IMR-90 (cell line): ENCODE results near the gene HMCN1.

Experiments
- CEBPB ChIP-seq: IDR thresholded peaks from 2 replicates; pipeline ENCODE4 v1.6.1; 2012; ENCODE audit warnings: low read depth, low read length, improper control_type of control experiment
- CHD1 ChIP-seq: IDR thresholded peaks from 2 replicates; pipeline ENCODE4 v1.6.1; 2012; ENCODE audit warnings: low read depth, low read length, improper control_type of control experiment
- FOS ChIP-seq: fragments of 150-350 bp; IDR thresholded peaks from 2 replicates; pipeline ENCODE4 v1.6.1; 2016; ENCODE audit warnings: low read depth, low read length
- MXI1 ChIP-seq: IDR thresholded peaks from 2 replicates; pipeline ENCODE4 v1.6.1; 2012; ENCODE audit warnings: low read depth, mild to moderate bottlenecking, low read length, moderate library complexity, borderline replicate concordance
- NFE2L2 ChIP-seq: fragments of 150-350 bp; IDR thresholded peaks from 2 replicates; pipeline ENCODE4 v1.6.1; 2016; ENCODE audit warnings: low read depth, mild to moderate bottlenecking, low read length
- POLR2A ChIP-seq: IDR thresholded peaks from 2 replicates; pipeline ENCODE4 v1.6.1; 2012; ENCODE audit warnings: mild to moderate bottlenecking, low read depth, low read length
- USF2 ChIP-seq: fragments of 150-350 bp; IDR thresholded peaks from 2 replicates; pipeline ENCODE4 v1.6.1; 2017; ENCODE audit warnings: mild to moderate bottlenecking, antibody characterized with exemption, low read length, low read depth
- TF ChIP-seq, protein P1 (sequence below): conservative IDR thresholded peaks from 2 replicates; pipeline ENCODE4 v1.5.1; 2012; ENCODE audit warnings: mild to moderate bottlenecking, low read depth, low read length, improper control_type of control experiment

DNA sequence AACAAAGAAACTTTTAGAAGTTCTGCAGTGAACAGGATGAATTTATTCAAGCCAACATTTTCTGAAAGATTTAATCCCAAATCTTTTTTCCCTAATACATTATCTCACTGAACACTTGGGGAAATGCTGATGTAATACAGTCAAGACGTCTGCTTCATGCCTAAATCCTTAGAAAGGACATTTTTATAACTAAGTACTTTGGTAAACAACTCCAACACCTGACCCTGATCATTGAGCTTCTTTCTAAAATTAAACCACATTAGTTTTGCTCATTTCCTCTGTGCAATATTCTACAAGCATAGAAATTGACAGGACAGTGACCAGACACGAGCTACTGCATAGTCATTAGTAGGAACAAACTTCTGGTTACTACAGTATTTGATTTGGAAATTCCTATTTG lies 457.3 kb downstream of the HMCN1 start:
- TF ChIP-seq MXI1, result no peak
- TF ChIP-seq, protein P1, sequence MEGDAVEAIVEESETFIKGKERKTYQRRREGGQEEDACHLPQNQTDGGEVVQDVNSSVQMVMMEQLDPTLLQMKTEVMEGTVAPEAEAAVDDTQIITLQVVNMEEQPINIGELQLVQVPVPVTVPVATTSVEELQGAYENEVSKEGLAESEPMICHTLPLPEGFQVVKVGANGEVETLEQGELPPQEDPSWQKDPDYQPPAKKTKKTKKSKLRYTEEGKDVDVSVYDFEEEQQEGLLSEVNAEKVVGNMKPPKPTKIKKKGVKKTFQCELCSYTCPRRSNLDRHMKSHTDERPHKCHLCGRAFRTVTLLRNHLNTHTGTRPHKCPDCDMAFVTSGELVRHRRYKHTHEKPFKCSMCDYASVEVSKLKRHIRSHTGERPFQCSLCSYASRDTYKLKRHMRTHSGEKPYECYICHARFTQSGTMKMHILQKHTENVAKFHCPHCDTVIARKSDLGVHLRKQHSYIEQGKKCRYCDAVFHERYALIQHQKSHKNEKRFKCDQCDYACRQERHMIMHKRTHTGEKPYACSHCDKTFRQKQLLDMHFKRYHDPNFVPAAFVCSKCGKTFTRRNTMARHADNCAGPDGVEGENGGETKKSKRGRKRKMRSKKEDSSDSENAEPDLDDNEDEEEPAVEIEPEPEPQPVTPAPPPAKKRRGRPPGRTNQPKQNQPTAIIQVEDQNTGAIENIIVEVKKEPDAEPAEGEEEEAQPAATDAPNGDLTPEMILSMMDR, result no peak
- no peak for TF ChIP-seq USF2
- TF ChIP-seq FOS, result no peak
- no peak for TF ChIP-seq CHD1
- TF ChIP-seq NFE2L2, result no peak
- TF ChIP-seq CEBPB, result no peak
- TF ChIP-seq POLR2A, result no peak
